ENCODE data around the gene A1BG.

Gene A1BG, protein sequence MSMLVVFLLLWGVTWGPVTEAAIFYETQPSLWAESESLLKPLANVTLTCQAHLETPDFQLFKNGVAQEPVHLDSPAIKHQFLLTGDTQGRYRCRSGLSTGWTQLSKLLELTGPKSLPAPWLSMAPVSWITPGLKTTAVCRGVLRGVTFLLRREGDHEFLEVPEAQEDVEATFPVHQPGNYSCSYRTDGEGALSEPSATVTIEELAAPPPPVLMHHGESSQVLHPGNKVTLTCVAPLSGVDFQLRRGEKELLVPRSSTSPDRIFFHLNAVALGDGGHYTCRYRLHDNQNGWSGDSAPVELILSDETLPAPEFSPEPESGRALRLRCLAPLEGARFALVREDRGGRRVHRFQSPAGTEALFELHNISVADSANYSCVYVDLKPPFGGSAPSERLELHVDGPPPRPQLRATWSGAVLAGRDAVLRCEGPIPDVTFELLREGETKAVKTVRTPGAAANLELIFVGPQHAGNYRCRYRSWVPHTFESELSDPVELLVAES

DNA sequence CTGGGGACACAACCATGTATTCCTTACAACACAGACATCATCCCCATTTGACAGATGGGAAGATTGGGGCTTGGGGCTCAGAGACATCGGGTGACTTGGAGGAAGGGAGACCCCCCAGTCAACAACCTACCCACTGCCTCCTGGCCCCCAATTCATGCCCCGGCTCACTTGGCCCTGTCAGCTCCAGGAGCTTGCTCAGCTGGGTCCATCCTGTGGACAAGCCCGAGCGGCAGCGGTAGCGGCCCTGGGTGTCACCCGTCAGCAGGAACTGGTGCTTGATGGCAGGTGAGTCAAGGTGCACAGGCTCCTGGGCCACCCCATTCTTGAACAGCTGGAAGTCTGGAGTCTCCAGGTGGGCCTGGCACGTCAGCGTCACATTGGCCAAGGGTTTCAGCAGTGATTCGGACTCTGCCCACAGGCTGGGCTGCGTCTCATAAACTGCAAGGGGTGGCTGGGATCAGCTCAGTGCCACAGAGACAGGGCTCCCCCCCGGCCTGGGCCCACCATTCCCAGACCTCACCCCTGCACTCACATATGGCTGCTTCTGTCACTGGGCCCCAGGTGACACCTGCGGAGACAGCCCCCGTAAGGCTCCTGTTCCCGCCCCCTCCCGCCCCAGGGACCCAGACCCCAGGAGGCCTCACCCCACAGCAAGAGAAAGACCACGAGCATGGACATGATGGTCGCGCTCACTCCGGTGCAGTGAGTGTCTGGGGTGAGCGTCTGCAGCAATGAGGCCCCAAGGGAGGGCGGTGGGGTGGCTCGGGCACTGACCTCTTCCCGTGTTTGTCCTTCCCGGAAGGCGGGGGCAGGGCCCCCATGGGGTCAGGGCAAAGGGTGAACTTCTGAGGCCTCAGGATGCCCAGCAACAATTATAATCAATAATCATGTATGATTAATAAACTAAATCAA lies at the start of gene A1BG:
A1BG (minus strand) TSS at position 733 of the 912 bp plus-strand sequence; CDS start at position 678, 55 bp downstream.
- DNase-seq (ENCODE audit: low read depth), result no peak
- TF ChIP-seq, protein P1, sequence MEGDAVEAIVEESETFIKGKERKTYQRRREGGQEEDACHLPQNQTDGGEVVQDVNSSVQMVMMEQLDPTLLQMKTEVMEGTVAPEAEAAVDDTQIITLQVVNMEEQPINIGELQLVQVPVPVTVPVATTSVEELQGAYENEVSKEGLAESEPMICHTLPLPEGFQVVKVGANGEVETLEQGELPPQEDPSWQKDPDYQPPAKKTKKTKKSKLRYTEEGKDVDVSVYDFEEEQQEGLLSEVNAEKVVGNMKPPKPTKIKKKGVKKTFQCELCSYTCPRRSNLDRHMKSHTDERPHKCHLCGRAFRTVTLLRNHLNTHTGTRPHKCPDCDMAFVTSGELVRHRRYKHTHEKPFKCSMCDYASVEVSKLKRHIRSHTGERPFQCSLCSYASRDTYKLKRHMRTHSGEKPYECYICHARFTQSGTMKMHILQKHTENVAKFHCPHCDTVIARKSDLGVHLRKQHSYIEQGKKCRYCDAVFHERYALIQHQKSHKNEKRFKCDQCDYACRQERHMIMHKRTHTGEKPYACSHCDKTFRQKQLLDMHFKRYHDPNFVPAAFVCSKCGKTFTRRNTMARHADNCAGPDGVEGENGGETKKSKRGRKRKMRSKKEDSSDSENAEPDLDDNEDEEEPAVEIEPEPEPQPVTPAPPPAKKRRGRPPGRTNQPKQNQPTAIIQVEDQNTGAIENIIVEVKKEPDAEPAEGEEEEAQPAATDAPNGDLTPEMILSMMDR (IDR thresholded peaks at IDR 0.05; ENCODE audit: low read depth, low read length, missing control alignments), result no peak
- in situ Hi-C loops (cut with HindIII; ENCODE audit: low sequenced_read_pairs), result no loop called here
- no peak within 1 kb of the TSS for H3K4me3 ChIP-seq (ENCODE audit: low read depth, low read length)

DNA sequence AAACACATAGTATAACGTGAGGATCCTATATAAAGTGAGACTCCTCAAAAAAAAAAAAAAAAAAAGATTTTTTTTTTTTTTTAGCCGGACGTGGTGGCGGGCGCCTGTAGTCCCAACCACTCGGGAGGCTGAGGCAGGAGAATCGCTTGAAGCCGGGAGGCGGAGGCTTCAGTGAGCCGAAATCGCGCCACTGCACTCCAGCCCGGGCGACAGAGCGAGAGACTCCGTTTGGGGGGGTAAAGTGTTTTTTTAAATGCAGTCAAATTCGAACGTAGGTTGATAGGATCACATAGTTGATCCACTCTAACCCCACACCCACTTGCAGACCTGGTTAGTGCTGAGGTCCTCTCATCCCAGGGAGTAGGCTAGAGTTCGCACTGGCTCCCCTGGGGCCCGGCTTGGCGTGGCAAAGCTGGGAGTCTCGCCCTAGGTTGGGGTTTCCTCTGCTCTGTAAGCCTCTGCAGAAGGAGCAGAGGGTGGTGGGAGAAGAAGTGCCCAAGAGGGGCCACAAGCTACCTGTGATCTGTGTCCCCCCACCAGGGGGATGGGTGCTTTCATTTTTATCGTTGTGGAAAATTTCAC lies 48.6 kb upstream of the A1BG start:
- no peak for DNase-seq (ENCODE audit: low read depth)
- in situ Hi-C loops (cut with HindIII; ENCODE audit: low sequenced_read_pairs), result no loop called here
- TF ChIP-seq, protein P1 (IDR thresholded peaks at IDR 0.05; ENCODE audit: low read depth, low read length, missing control alignments), result no peak
- peak overlapping the region; percentile 62 for H3K4me3 ChIP-seq (ENCODE audit: low read depth, low read length)

DNA sequence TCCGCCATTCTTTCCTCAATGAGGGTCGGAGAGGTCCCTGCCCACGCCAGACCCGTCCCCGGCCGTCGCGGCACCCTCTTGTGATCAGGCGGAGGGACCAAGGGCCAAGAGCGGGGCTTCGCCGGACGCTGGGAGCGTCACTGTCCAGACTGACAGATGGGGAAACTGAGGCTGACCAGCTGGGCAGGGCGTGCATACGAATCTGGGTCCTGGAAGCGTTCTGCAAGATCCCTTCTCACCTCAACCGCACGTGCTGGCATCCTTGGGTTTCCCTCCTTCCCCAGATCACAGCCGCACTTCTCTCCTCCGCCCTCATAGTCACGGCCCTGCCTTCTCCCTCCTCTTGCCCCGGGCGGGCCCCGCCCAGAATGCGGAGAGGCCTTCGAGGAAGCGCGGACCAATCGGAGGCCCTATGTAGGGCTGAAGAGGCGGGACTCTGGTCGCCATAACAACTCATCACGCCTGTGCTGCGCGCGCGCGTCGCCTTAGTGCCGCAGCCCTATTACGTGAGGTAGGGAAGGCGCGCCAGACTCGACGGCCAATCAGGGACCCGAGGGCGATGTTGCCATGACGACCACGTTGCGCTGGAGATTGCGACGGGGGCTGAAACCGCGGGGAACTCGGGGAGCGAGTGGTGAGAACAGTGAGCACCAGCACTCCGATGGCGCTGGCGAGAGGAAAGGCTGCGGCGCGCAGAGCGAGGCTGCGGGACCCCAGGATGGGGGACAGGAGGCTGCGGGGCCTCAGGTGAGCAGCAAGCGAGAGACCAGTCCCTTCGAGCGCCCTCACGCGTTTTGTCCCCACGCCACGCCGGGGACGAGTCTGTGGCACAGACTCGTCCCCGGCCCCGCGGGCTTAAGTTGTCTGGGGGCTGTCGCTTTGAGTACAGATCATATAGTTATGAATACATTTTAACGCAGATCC lies 47.9 kb upstream of the A1BG start:
- in situ Hi-C loops (cut with HindIII; ENCODE audit: low sequenced_read_pairs), result no loop called here

DNA sequence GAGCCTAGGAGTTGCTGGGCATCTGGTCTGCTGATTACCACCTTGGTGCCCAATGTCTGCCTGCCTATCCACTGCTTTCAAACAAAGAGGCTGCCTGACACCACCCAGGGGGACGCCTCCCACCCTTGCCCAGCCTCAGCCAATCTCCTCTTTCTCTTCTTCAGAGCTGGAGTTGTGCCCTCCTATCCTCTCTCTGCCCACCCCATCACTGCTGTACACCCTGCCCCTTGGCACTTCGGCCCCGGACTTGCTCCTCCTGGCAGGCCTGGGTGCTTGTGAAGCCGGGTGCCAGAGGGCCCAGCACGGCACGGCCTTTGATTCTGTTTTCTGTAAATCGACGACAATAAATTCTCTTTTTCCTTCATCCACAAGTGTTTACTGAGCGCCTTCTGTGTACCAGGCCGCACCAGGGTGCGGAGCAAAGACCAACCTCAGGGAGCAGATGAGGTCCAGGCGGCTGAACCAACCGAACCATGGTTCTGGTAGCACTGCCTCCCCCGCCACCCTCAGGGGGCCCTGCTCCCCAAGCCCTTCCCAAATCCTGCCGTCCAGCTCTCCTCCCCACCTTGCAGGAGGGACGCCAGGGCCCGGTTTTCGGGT lies 47.1 kb upstream of the A1BG start:
- TF ChIP-seq, protein P1 (IDR thresholded peaks at IDR 0.05; ENCODE audit: low read depth, low read length, missing control alignments), result no peak
- in situ Hi-C loops (cut with HindIII; ENCODE audit: low sequenced_read_pairs), result no loop called here

More for the DNA sequence above, 47.9 kb upstream of the A1BG start:
- DNase-seq (ENCODE audit: low read depth), result peak; percentile 98
- peak overlapping the region; percentile 62 for H3K4me3 ChIP-seq (ENCODE audit: low read depth, low read length)
- TF ChIP-seq, protein P1 (IDR thresholded peaks at IDR 0.05; ENCODE audit: low read depth, low read length, missing control alignments), result no peak

DNA sequence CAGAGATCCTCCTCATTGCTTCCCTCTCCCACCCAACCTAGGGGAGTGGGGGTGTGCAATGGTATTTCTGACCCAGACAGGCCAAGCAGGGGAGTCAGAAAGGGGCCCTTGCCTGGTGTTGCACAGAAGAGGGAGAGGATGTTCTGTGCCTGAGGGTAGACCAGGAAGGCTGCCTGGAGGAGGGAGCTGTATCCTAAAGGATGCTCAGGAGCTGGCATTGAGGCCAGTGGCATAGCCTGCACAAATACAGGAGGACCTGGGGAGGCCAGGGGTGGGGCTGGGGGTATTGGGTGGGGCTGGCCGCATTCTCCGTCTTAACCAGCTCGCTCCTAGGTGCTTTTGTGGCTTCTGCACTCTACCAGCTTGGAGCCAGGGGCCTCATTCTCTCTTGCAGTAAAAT lies 46.6 kb upstream of the A1BG start:
- no peak overlapping the region for H3K4me3 ChIP-seq (ENCODE audit: low read depth, low read length)
- in situ Hi-C loops (cut with HindIII; ENCODE audit: low sequenced_read_pairs), result no loop called here
- TF ChIP-seq, protein P1 (IDR thresholded peaks at IDR 0.05; ENCODE audit: low read depth, low read length, missing control alignments), result no peak
- no peak for DNase-seq (ENCODE audit: low read depth)

More for the DNA sequence above, 47.1 kb upstream of the A1BG start:
- H3K4me3 ChIP-seq (ENCODE audit: low read depth, low read length), result peak overlapping the region; percentile 62
- no peak for DNase-seq (ENCODE audit: low read depth)
